ENCODE measurements around the gene MIDN.

The MIDN gene

GRCh38 chr19:1224847-1225246 lies 23.5 kb upstream of the MIDN start:
- ChIA-PET POLR2A (interaction anchor here (1.4 kb wide), 1 partner anchor 11 kb away, joined by 5 read pairs; no protein-coding TSS in a partner anchor), CTCF (interaction anchor here (1.0 to 1.4 kb wide), 7 partner anchors 8 to 200 kb away, joined by 3 to 8 read pairs (median 3); no protein-coding TSS in a partner anchor)
- no peak for TF ChIP-seq CTCF (IDR thresholded peaks at IDR 0.05; ENCODE audit: insufficient read depth, low read length, missing control alignments)
- DNase-seq (ENCODE audit: low read depth, low spot score) = no peak
- no peak overlapping the region for H3K4me3 ChIP-seq (ENCODE audit: low read depth, low read length)

- H3K4me3 ChIP-seq (ENCODE audit: low read depth, low read length) = no peak overlapping the region
- no peak for TF ChIP-seq CTCF (IDR thresholded peaks at IDR 0.05; ENCODE audit: insufficient read depth, low read length, missing control alignments)
- ChIA-PET POLR2A (interaction anchor here (1.4 kb wide), 1 partner anchor 12 kb away, joined by 5 read pairs; no protein-coding TSS in a partner anchor), CTCF (interaction anchor here (0.7 to 1.4 kb wide), 10 partner anchors 9 to 201 kb away, joined by 3 to 8 read pairs (median 3); no protein-coding TSS in a partner anchor)
- DNase-seq (ENCODE audit: low read depth, low spot score) = no peak
Observed at GRCh38 chr19:1225440-1226226, 22.8 kb upstream of the MIDN start.

- ChIA-PET POLR2A (no interaction called here), CTCF (interaction anchor here (1.2 to 1.4 kb wide), 2 partner anchors 10 to 31 kb away, joined by 3 to 5 read pairs; no protein-coding TSS in a partner anchor)
- TF ChIP-seq CTCF (IDR thresholded peaks at IDR 0.05; ENCODE audit: insufficient read depth, low read length, missing control alignments) = no peak
- no peak for DNase-seq (ENCODE audit: low read depth, low spot score)
- no peak overlapping the region for H3K4me3 ChIP-seq (ENCODE audit: low read depth, low read length)
Observed at GRCh38 chr19:1226227-1226518, 22.2 kb upstream of the MIDN start.

GRCh38 chr19:1226522-1227303 lies 21.7 kb upstream of the MIDN start:
- no peak overlapping the region for H3K4me3 ChIP-seq (ENCODE audit: low read depth, low read length)
- POLR2A ChIA-PET = no interaction called here
- no peak for TF ChIP-seq CTCF (IDR thresholded peaks at IDR 0.05; ENCODE audit: insufficient read depth, low read length, missing control alignments)
- DNase-seq (ENCODE audit: low read depth, low spot score) = no peak
- CTCF ChIA-PET = interaction anchor here (1.2 to 1.4 kb wide), 3 partner anchors 10 to 32 kb away, joined by 3 to 5 read pairs (median 3); no protein-coding TSS in a partner anchor

- no peak for TF ChIP-seq CTCF (IDR thresholded peaks at IDR 0.05; ENCODE audit: insufficient read depth, low read length, missing control alignments)
- DNase-seq (ENCODE audit: low read depth, low spot score) = no peak
- POLR2A ChIA-PET = no interaction called here
- CTCF ChIA-PET = interaction anchor here (1.1 to 1.2 kb wide), 2 partner anchors 11 to 13 kb away, joined by 3 read pairs; no protein-coding TSS in a partner anchor
- no peak overlapping the region for H3K4me3 ChIP-seq (ENCODE audit: low read depth, low read length)
Observed at GRCh38 chr19:1227304-1228054, 20.9 kb upstream of the MIDN start.
